ENCODE measurements around the gene SPG11. TPM values are rescaled to one million over a fixed set of nuclear protein-coding genes. Genes with fewer than 3 reads are reported as not detected.
A peak's percentile ranks its signal among the peaks of the same experiment; 100 is the strongest.

SPG11 gene
- total and polyA plus RNA-seq, 2 of the 13 experiments (the other 11 are each of a cell fraction or from before 2014, with no cell fraction given): 31.5 to 40.7 TPM

GRCh38 chr15:44536302-44536961 lies 127.0 kb downstream of the SPG11 start (continued):
- TF ChIP-seq ZNF784 (CRISPR knock-in tag; IDR thresholded peaks at IDR 0.05; ENCODE audit: borderline replicate concordance) (no peak; the same call in 1 of the 2 replicates), ZMAT3 (CRISPR knock-in tag; conservative IDR thresholded peaks at IDR 0.05) (peak; percentile 75), ZGPAT (CRISPR knock-in tag; IDR thresholded peaks at IDR 0.05) (peak; percentile 83), NFKB2 (CRISPR knock-in tag; IDR thresholded peaks at IDR 0.05; ENCODE audit: borderline replicate concordance) (peak; percentile 79; the same call in 1 of the 2 replicates), STAT5B (CRISPR knock-in tag; IDR thresholded peaks at IDR 0.05) (no peak), NR2F2 (IDR thresholded peaks at IDR 0.05; ENCODE audit: borderline replicate concordance, low read depth) (no peak), AGO1 (IDR thresholded peaks at IDR 0.05; ENCODE audit: low read depth, low read length, poor library complexity, severe bottlenecking) (no peak), SSRP1 (CRISPR knock-in tag; IDR thresholded peaks at IDR 0.05) (peak; percentile 78; the same call in 1 of the 2 replicates), NKX3-1 (CRISPR knock-in tag; IDR thresholded peaks at IDR 0.05) (no peak), ZNF878 (CRISPR knock-in tag; IDR thresholded peaks at IDR 0.05) (no peak), PBX2 (CRISPR knock-in tag; IDR thresholded peaks at IDR 0.05) (no peak), ZNF136 (CRISPR knock-in tag; IDR thresholded peaks at IDR 0.05; ENCODE audit: low read depth) (0 out of 2 replicates have a peak, but pooled peaks have one; percentile 31), MAX (IDR thresholded peaks at IDR 0.05) (peak; percentile 59), AFF4 (CRISPR knock-in tag; IDR thresholded peaks at IDR 0.05) (no peak), ZNF280B (CRISPR knock-in tag; IDR thresholded peaks at IDR 0.05; ENCODE audit: borderline replicate concordance) (peak; percentile 17; the same call in 1 of the 2 replicates), CERS6 (CRISPR knock-in tag; IDR thresholded peaks at IDR 0.05) (no peak), KMT2A (CRISPR knock-in tag; IDR thresholded peaks at IDR 0.05) (no peak; the same call in 1 of the 2 replicates)
